Measurements from ENCODE around the gene LRRC8C.

The LRRC8C gene

GRCh38 chr1:89755591-89755990 is 122.7 kb downstream of the LRRC8C start:
- no peak overlapping the region for H3K27ac ChIP-seq
- no peak overlapping the region for H2AFZ ChIP-seq (ENCODE audit: low read depth)
- no peaks in the 10 kb centered on the region for H4K20me1 ChIP-seq (ENCODE audit: insufficient read depth)
- no peaks in the 10 kb centered on the region for H3K36me3 ChIP-seq (ENCODE audit: insufficient read depth)
- no peaks in the 10 kb centered on the region for H3K27me3 ChIP-seq (ENCODE audit: insufficient read depth, low read depth)
- H3K4me3 ChIP-seq (IDR thresholded peaks at IDR 0.05; ENCODE audit: insufficient read depth, low read depth, low read length): no peak overlapping the region
- H3K79me2 ChIP-seq (ENCODE audit: insufficient read depth, low read depth): no peaks in the 10 kb centered on the region
- no peak for TF ChIP-seq CTCF (conservative IDR thresholded peaks at IDR 0.05; ENCODE audit: low read depth, low read length)
- H3K9ac ChIP-seq: no peak overlapping the region
- no peaks in the 10 kb centered on the region for H3K4me1 ChIP-seq (ENCODE audit: low read depth, poor library complexity, severe bottlenecking)
- H3K4me2 ChIP-seq: no peak overlapping the region

GRCh38 chr1:89757532-89757931 is 124.6 kb downstream of the LRRC8C start:
- no peak overlapping the region for H3K4me3 ChIP-seq (IDR thresholded peaks at IDR 0.05; ENCODE audit: insufficient read depth, low read depth, low read length)
- no peak for TF ChIP-seq CTCF (conservative IDR thresholded peaks at IDR 0.05; ENCODE audit: low read depth, low read length)
- H3K27me3 ChIP-seq (ENCODE audit: insufficient read depth, low read depth): no peaks in the 10 kb centered on the region
- no peak overlapping the region for H3K9ac ChIP-seq
- no peak overlapping the region for H3K27ac ChIP-seq
- H3K36me3 ChIP-seq (ENCODE audit: insufficient read depth): no peaks in the 10 kb centered on the region
- no peaks in the 10 kb centered on the region for H3K4me1 ChIP-seq (ENCODE audit: low read depth, poor library complexity, severe bottlenecking)
- no peaks in the 10 kb centered on the region for H4K20me1 ChIP-seq (ENCODE audit: insufficient read depth)
- no peaks in the 10 kb centered on the region for H3K79me2 ChIP-seq (ENCODE audit: insufficient read depth, low read depth)
- no peak overlapping the region for H3K4me2 ChIP-seq
- H2AFZ ChIP-seq (ENCODE audit: low read depth): no peak overlapping the region

- H3K79me2 ChIP-seq (ENCODE audit: insufficient read depth, low read depth): no peaks in the 10 kb centered on the region
- no peak overlapping the region for H3K27ac ChIP-seq
- no peak overlapping the region for H3K4me3 ChIP-seq (IDR thresholded peaks at IDR 0.05; ENCODE audit: insufficient read depth, low read depth, low read length)
- no peak overlapping the region for H2AFZ ChIP-seq (ENCODE audit: low read depth)
- no peaks in the 10 kb centered on the region for H3K36me3 ChIP-seq (ENCODE audit: insufficient read depth)
- no peaks in the 10 kb centered on the region for H3K27me3 ChIP-seq (ENCODE audit: insufficient read depth, low read depth)
- H3K4me2 ChIP-seq: no peak overlapping the region
- no peak for TF ChIP-seq CTCF (conservative IDR thresholded peaks at IDR 0.05; ENCODE audit: low read depth, low read length)
- H3K9ac ChIP-seq: no peak overlapping the region
- no peaks in the 10 kb centered on the region for H4K20me1 ChIP-seq (ENCODE audit: insufficient read depth)
- no peaks in the 10 kb centered on the region for H3K4me1 ChIP-seq (ENCODE audit: low read depth, poor library complexity, severe bottlenecking)
Observed at GRCh38 chr1:89758156-89758555, 125.2 kb downstream of the LRRC8C start.

GRCh38 chr1:89759036-89759435 is 126.1 kb downstream of the LRRC8C start:
- Histone ChIP-seq H3K4me2 (no peak overlapping the region), H3K4me3 (IDR thresholded peaks at IDR 0.05; ENCODE audit: insufficient read depth, low read depth, low read length) (no peak overlapping the region), H3K27ac (no peak overlapping the region), H3K36me3 (ENCODE audit: insufficient read depth) (no peaks in the 10 kb centered on the region), H3K79me2 (ENCODE audit: insufficient read depth, low read depth) (no peaks in the 10 kb centered on the region), H3K9ac (no peak overlapping the region), H2AFZ (ENCODE audit: low read depth) (no peak overlapping the region), H3K27me3 (ENCODE audit: insufficient read depth, low read depth) (no peaks in the 10 kb centered on the region), H4K20me1 (ENCODE audit: insufficient read depth) (no peaks in the 10 kb centered on the region), H3K4me1 (ENCODE audit: low read depth, poor library complexity, severe bottlenecking) (no peaks in the 10 kb centered on the region)
- TF ChIP-seq CTCF (conservative IDR thresholded peaks at IDR 0.05; ENCODE audit: low read depth, low read length): no peak

GRCh38 chr1:89760496-89760895 is 127.6 kb downstream of the LRRC8C start:
- Histone ChIP-seq H3K27ac (no peak overlapping the region), H3K4me3 (IDR thresholded peaks at IDR 0.05; ENCODE audit: insufficient read depth, low read depth, low read length) (no peak overlapping the region), H3K9ac (no peak overlapping the region), H3K36me3 (ENCODE audit: insufficient read depth) (no peaks in the 10 kb centered on the region), H3K4me2 (no peak overlapping the region), H2AFZ (ENCODE audit: low read depth) (no peak overlapping the region), H3K27me3 (ENCODE audit: insufficient read depth, low read depth) (no peaks in the 10 kb centered on the region), H3K4me1 (ENCODE audit: low read depth, poor library complexity, severe bottlenecking) (no peaks in the 10 kb centered on the region), H3K79me2 (ENCODE audit: insufficient read depth, low read depth) (no peaks in the 10 kb centered on the region), H4K20me1 (ENCODE audit: insufficient read depth) (no peaks in the 10 kb centered on the region)
- TF ChIP-seq CTCF (conservative IDR thresholded peaks at IDR 0.05; ENCODE audit: low read depth, low read length): no peak

All from KMS-11 (cell line).